Medulla oblongata (tissue), 1 donor: ENCODE data around the gene ENTPD6.
"Not testable (repeated sequence)": the region's sequence is repeated elsewhere in the genome, so short reads cannot be mapped to it uniquely, and the experiment has no call there.

Experiments used
- DNase-seq: peaks from one replicate; pipeline ENCODE4 v3.0.0-alpha.2; 2015; ENCODE audit errors: extremely low spot score

ENTPD6 gene

DNA sequence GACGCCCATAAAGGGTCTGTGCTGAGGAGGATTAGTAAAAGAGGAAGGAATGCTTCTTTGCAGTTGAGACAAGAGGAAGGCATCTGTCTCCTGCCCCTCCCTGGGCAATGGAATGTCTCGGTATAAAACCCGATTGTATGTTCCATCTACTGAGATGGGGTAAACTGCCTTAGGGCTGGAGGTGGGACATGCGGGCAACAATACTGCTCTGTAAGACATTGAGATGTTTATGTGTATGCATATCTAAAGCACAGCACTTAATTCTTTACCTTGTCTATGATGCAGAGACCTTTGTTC, 46.1 kb downstream of the ENTPD6 start:
- not testable (repeated sequence) for DNase-seq

DNA sequence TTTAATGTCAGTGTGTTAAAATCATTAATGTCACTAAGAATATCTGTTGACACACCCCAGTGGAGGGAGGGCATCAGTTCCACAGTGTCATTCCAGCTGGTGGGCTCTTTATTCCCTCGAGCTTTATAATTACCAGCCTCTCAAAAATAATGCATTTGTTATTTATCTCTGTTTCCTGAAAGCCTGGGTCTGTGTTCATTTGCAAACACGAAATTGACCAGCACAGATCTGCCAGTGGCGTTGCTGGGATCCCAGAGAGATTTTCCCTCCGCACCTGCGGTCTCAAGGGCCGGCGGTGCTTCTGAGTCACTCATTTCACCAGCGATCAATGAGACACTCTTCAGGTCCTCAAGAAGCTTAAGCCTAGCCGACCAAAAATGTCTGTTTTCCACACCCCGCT, 46.7 kb downstream of the ENTPD6 start:
- DNase-seq: no peak

DNA sequence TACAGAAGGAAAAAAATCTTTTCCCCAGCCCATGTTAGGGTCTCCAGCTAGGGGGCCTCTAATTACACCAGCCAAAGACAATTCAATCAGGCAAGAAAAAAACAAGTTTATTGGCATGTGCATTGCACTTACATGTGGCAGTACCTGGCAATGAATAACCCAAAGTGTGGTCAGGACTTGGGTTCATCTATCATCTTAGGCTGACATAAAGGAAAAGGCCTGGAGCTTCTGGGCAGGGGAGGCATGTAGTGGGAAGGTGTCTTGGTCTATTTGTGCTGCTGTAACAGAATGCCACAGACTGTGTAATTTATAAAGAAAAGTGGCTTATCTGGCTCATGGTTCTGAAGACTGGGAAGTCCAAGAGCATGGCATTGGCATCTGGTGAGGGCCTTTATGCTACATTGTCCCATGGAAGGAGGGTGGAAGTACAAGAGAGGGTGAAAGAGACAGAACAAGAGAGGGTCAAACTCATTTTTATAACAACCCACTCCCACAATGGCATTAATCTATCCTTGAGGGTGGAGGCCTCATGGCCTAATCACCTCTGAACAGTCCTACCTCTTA, 48.0 kb downstream of the ENTPD6 start:
- no peak for DNase-seq

DNA sequence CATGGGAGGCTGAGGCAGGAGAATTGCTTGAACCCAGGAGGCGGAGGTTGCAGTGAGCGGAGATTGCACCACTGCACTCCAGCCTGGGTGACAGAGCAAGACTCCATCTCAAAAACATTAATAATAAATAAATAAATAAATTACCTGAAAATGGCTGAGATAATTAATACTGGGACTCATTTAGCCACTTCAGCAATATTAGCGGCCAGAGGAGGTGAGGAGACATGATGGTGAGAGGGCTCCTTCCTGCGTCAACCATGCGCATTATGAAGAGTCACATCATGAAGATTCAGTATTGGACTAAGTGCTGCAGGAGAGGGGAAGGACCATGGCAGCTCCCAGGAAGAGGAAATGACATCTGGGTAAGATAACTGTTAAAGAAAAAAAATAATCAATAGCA, 49.5 kb downstream of the ENTPD6 start:
- DNase-seq: no peak

DNA sequence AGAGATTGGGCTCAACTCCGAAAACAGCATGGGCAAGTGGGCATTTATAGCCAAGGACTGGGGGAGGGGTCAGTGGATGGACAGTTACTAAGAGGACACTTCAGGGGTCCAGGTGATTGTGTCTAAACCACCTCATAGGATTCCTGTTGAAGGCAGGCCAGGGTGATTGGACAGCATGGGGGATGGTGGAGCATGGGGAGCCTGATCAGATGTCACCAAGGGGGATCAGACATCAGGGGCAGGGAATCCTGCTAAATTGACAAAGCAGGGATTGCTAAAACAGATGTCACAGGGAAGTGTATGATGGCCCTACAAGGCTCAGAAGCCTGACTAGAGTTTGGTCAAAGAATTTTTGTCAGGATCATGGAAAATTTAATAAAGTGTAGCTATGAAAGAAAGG, 49.9 kb downstream of the ENTPD6 start:
- no peak for DNase-seq

DNA sequence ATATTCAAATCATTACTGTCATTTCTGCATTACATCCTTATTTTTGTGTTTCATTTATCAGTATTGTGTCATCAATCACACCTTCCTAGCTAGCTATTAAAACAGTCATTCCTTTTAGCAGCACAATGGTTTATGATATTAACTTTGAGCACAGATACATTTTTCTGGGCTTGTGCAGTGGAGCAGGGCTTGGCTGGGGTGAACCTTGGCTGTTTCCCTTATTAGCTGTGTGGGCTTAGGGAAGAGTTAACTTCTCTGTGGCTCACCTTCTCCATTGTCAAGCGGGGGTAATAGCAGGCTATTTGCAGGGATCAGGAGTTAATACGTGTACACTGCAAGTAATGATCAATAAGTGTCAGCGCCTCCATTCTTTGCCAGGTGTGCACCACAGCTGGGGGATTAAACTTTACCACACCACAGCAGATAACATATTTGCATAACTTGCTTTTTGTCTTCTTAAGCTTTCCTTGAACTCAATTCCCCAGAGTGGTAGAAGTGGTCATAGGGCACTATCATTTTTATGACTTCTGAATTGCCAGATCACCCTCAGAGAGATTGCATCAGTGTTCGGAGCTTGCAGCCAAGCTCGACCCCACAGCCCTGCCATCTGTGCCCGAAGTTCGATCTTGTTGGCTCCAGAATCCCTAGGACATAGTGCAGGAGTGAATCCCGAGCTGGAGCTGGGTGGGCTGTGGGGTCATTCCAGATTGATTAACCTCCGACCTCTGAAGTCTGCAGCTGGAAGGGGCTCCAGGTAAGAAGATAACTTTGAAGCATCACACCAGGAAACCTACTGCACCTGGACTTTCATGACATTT, 50.9 kb downstream of the ENTPD6 start:
- DNase-seq: no peak

DNA sequence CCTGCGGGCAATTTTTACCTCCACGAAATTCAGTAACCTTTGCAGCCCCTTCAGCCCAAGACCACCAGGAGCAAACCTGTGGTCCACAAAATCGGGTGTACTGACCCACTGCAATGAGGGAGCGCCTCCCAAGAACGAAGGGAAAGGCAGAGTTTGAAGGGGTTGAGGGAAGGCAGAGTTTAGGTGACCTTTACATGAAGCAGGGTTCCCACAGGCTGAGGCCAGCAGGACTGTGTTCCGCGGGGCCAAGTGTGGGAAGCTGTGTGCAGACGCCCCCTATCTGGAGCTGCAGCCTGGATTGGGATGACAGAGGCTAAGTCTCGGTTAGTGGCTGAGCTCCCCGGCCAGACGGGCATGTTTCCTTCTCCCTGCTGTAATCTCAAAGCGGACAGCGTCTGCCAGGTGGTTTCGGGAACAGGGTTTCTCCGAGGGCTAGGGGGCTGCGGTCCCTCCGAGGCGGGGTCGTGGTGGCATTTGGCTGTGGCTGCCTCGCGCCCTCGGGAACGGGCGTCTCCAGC, 51.5 kb downstream of the ENTPD6 start:
- DNase-seq: peak; percentile 72

DNA sequence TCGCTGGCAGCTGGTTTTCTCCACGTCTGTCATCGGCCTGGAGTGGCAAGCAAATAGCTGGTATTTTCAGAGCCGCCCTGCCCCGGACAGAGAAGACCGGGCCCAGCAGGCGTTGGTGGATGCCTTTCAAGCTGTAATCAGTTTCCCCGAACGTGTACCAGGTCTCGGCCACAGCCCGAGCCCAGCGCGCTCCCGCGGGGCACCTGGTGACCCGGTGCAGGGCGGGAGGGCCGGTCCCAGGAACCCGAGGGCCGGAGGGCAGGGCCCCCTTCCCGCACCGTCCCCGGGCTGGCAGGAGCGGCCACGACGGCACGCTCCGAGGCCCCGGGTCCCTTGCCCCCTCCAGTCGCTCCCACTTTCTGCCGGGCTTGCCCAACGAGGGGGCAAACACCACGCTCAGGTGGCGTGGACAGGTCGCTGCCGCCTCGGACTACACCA, 52.0 kb downstream of the ENTPD6 start:
- DNase-seq: peak; percentile 18

DNA sequence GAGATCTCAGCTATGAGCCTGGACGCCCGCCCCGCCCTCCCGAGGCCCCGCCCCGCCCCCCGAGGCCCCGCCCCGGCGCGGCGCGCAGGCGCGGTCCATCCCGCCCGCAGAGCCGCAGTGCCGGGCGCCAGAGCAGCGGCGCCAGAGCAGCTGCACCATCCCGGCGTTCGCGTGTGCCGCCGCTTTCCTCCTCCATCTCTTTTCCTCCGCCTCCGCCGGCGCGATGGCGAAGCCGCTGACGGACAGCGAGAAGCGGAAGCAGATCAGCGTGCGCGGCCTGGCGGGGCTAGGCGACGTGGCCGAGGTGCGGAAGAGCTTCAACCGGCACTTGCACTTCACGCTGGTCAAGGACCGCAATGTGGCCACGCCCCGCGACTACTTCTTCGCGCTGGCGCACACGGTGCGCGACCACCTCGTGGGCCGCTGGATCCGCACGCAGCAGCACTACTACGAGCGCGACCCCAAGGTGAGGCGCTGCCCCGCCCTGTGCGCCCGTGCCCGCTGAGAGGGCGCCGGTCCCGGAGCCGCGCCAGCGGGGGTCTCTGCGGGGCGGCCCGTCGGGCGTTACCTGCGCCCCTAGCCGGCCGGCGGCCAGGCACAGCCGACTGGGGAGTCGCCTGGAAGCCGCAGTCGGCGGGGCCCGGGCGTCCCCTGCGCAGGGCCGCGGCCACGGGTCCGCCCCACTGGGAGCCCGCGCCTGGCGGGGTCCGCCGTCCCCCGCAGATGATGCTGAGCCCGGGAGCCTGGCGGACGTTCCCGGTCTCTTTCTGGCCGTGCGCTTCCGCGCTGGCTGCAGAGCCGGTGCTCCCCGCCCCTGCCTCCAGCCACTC, 52.7 kb downstream of the ENTPD6 start, which contains the start of gene PYGB:
Gene PYGB, plus strand, starts transcription at position 130 of the 830 bp plus-strand sequence. Its CDS starts 94 bp downstream, at position 224.
- peak; percentile 82 for DNase-seq

DNA sequence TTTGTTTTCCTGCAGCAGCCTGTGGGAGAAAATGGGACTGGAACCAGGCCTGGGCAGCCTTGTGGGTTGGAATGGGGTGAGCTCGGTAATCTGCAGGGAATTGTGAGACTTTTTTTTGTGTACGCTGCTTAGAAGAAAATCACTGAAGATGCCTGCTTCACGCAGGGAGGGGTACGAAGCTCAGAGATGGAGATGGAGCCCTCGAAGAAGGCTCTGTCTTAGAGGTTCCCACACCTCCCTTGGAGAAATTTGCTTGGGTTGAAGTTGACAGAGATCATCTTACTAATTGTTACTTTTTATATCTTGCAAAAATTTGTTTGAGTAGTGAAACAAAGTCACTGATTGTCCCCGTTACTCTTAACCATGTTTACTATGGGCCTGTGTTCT, 53.3 kb downstream of the ENTPD6 start:
- DNase-seq: peak; percentile 75

DNA sequence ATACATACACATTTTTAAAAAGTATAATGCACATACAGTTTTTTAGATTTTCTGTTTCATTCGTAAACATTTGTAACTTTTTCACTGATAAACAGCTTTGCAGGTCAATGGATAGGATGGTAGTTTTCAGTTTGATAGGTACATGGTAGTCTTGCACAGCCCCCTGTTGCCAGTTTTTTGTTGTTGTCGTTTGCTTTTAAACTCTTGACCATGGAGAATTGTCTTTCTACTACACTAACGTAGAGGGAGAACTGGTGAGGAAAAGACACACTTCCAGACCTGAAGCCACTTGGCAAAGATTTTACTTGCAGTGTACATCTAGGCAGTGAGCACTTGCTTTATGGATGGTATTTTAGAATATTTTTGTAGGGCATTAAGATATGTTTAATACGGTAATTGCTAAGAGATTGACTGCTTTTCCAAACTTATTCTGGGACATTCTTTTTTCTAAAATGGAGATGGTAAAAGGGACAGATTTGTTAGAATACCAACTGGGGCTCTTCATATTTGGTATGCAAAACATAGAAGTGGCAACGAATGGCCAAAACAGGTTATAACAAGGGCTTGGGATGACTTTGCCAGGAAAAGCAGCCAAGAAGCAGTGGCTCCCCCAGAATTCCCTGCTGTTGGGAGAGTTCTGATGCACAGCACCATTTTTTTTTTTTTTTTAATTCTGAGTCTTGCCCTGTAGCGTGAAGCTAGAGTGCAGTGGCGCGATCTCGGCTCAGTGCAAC, 53.9 kb downstream of the ENTPD6 start:
- peak; percentile 68 for DNase-seq

DNA sequence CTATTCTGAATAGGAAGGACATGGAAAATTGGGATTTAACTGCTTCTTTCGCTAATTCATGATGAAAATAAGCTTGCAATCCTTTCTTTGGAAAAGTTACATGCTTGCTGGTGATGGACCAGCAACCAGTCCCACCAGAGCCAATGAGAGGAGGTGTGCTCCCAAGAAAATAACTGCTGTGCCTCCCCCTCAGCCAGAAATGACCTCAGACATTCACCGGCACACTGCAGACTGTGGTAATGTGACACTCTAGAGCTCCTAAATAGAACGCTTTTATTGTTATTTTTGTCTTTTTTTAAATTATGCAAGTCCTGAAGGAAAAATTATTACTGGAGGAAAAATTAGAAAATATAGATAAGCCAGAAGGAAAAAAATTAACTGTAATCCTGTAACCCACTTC, 55.0 kb downstream of the ENTPD6 start:
- DNase-seq: peak; percentile 46

DNA sequence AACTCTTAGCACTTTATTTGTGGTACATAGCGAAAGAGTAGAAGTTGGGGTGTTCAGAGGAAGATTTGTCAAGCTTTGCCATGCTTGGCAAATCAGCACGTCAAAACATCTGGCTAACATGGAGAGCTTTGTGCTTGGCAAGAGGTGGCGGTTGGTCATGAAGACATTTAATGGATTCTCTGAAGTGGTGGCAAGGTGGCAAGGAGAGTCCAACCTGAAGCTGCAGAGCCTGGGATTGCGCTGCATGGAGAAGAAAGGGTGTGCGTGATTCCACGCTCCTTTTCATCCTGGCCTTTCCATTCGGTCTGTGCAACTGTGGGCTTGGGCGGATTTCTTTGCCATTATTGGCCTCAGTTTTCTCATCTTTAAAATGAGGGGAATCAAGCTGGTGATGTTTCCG, 55.5 kb downstream of the ENTPD6 start:
- peak; percentile 27 for DNase-seq

DNA sequence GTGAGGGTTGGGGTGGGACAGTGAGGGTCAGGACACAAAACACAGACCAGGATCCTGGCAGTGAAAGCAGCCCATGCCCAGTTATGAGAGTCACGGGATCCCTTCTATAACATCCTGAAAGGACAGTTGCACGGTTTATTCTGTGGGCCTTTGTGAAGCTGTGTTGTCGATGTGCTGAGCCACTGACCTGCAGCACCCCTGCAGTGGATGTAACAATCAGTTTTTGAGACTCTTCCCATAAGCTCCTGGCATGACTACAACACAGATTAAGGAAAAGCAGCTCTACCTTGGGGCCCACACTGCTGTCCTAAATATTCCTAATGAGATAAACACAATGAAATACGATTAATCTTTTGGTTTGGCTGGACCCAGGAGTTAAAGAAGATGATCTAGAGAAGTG, 56.0 kb downstream of the ENTPD6 start:
- peak; percentile 72 for DNase-seq

DNA sequence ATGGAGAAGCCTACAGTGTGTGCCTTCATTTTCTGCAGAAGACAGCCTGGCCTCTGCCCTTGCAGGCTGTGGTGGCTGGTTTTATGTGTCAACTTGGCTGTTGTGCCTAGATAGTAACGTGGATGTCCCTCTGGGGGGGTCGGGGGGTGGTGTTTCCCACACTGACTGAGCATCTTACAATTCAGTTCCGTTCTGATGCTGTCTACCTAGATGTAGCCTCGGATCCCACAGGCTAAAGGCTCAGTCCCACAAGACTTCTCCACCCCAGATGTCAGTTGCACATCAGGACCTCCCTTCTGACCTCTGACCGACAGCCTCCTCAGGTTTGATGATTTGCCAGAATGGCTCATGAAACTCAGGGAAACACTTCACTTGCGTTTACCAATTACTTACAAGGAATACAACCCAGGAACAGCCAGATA, 56.7 kb downstream of the ENTPD6 start:
- DNase-seq: no peak

DNA sequence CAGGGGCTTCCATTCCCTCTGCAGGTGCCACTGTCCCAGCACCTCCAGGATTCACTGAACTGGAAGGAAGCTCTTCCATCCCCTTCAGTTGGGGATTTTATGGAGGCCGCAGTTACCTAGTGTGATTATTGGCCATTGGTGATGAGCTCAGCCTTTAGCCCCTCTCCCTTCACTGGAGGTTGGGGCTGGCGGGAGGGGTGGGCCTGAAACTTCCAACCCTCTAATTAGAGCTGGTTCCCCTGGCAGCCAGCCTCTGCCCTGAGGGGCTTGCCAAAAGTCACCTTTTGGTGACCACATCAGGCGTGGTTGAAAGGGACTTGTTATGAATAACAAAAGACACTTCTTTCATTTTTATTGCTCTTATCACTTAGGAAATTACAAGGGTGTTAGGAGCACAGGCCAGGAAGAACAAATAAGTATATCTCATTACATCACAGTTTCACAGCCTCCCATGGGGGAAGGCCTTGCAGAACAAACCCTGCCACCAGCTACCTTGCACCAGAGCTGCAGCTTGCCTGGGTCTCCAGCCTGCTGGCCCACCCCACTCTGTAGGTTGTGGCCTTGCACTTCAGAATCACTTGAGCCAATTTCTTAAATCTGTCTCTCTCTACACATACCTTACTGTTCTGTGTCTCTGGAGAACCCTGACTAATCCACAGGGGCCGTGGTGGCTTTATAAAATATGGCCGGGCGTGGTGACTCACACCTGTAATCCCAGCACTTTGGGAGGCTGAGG, 57.3 kb downstream of the ENTPD6 start:
- DNase-seq: no peak

DNA sequence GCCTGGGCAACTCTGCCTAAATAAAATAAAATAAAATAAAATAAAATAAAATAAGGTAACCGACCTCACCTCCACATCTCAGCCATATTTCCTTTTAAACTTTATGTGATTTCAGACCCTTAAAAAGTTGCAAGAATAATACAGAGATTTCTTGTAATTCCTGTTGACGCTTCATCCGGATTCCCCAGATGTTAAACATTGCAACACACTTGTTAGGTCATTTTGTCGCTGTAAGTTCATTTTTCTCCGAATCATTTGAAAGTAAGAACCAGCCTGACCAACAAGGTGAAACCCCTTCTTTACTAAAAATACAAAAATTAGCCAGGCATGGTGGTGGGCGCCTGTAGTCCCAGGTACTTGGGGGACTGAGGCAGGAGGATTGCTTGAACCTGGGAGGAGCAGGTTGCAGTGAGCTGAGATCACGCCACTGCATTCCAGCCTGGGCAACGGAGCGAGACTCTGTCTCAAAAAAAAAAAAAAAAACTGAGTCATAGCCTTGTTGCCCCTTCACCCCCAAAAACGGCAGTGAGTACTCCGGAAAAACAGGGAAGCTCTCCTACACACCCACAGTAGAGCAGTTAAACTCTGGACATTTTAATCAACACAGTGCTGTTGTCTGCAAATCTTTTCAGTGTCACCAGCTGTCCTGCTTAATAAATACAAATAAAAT, 58.2 kb downstream of the ENTPD6 start:
- no peak for DNase-seq

DNA sequence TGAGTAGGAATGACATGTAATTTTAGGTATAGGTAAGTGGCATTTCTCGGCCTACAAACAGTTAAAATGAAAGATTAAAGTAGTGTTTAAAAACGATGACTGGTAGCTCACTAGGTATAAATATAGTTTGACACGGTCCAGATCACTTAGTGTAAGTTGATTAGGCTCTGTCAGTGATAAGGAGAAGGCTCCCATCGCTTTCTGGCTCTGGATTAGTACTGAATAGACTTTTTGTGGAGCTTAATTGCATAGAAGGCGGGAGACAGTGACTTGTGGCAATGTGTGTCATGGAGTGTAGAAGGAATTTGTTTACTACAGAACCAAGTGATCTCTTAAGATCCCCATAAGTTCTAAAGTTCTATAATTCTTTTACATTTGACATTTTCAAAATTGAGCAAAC, 59.1 kb downstream of the ENTPD6 start:
- peak; percentile 66 for DNase-seq

DNA sequence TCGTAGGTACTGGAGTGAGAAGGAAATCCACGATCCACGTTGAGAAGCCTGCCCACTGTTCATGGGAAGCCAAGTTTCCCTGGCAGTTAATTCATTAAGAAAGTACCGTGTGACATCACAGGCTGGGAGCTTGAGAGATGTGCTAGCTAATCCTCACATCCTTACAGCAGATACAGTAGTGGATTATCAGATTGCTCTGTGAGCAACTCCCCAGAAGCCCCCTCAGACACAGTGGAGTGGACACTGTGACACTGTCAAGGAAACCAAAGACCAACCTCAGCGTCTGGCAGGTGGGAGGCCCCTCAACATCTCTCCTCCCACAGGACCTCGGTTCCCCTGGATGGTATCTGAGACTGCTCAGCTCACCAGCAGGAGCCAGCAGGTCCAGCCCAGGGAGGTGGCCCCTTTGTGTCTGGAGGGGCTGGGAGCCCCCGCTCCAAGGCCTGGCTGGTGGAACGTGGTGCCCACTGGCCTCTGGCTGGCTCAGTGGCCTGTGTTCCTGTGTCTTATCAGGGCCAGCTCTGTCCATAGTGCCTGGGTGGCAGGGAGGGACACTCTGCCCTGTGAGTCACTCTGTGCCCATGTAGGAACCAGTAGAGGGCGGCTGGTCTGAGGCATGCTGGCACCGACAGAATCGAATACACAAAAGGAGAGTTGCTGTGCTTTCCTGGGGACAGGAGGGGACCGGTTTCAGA, 59.6 kb downstream of the ENTPD6 start:
- DNase-seq: peak; percentile 91
